ENCODE data around the gene LRBA.

GRCh38 chr4:150567070-150567469, 448.0 kb downstream of the LRBA start:
- TF ChIP-seq CTCF (IDR thresholded peaks at IDR 0.05) (no peak), POLR2A (IDR thresholded peaks at IDR 0.05) (no peak)

All from body of pancreas (tissue), 4 donors.